GM18526 (cell line): ENCODE measurements around the gene EIF4ENIF1.

Experiments
- POLR2A ChIP-seq: IDR thresholded peaks from 3 replicates; pipeline ENCODE4 v1.6.1; 2011; ENCODE audit not compliant: insufficient read length; ENCODE audit errors: extremely low read depth

Gene EIF4ENIF1

GRCh38 chr22:31451709-31452571, 37.7 kb downstream of the EIF4ENIF1 start:
- TF ChIP-seq POLR2A = no peak

GRCh38 chr22:31449506-31449905, 40.1 kb downstream of the EIF4ENIF1 start:
- TF ChIP-seq POLR2A = no peak

- TF ChIP-seq POLR2A = no peak
These were observed 41.3 kb downstream of the EIF4ENIF1 start for GRCh38 chr22:31448382-31448781.

- no peak for TF ChIP-seq POLR2A
These were observed 42.3 kb downstream of the EIF4ENIF1 start for GRCh38 chr22:31447337-31447736.

- TF ChIP-seq POLR2A = no peak
These were observed 42.9 kb downstream of the EIF4ENIF1 start for GRCh38 chr22:31446767-31447166.

- TF ChIP-seq POLR2A = no peak
These were observed 43.4 kb downstream of the EIF4ENIF1 start for GRCh38 chr22:31446208-31446607.

GRCh38 chr22:31445642-31446041, 44.0 kb downstream of the EIF4ENIF1 start:
- TF ChIP-seq POLR2A = no peak

- TF ChIP-seq POLR2A = no peak
These were observed 46.1 kb downstream of the EIF4ENIF1 start for GRCh38 chr22:31443516-31443915.

- no peak for TF ChIP-seq POLR2A
These were observed 46.7 kb downstream of the EIF4ENIF1 start for GRCh38 chr22:31442768-31443489.

- no peak for TF ChIP-seq POLR2A
These were observed 48.0 kb downstream of the EIF4ENIF1 start for GRCh38 chr22:31441652-31442051.

- no peak for TF ChIP-seq POLR2A
These were observed 49.0 kb downstream of the EIF4ENIF1 start for GRCh38 chr22:31440681-31441080.

- no peak for TF ChIP-seq POLR2A
These were observed 49.8 kb downstream of the EIF4ENIF1 start for GRCh38 chr22:31439808-31440207.

- TF ChIP-seq POLR2A = no peak
These were observed 53.5 kb downstream of the EIF4ENIF1 start for GRCh38 chr22:31436132-31436531.

- no peak for TF ChIP-seq POLR2A
These were observed 57.7 kb downstream of the EIF4ENIF1 start for GRCh38 chr22:31431950-31432349.

- no peak for TF ChIP-seq POLR2A
These were observed 64.2 kb downstream of the EIF4ENIF1 start for GRCh38 chr22:31425331-31426050.

- TF ChIP-seq POLR2A = no peak
These were observed 89.6 kb downstream of the EIF4ENIF1 start for GRCh38 chr22:31400023-31400397.
